CD4-positive, alpha-beta T cell treated with Interleukin-6 at 100 ng/mL for 8 hours (primary cell): ENCODE results near the gene IKBIP.
A peak's percentile ranks its signal among the peaks of the same experiment; 100 is the strongest.
"Not testable (repeated sequence)": the region's sequence is repeated elsewhere in the genome, so short reads cannot be mapped to it uniquely, and the experiment has no call there.

ENCODE experiments used
- DNase-seq: peaks from one replicate; pipeline ENCODE4 v3.0.0-alpha.2; 2020; ENCODE audit warnings: mixed read lengths, low spot score

The IKBIP gene

DNA sequence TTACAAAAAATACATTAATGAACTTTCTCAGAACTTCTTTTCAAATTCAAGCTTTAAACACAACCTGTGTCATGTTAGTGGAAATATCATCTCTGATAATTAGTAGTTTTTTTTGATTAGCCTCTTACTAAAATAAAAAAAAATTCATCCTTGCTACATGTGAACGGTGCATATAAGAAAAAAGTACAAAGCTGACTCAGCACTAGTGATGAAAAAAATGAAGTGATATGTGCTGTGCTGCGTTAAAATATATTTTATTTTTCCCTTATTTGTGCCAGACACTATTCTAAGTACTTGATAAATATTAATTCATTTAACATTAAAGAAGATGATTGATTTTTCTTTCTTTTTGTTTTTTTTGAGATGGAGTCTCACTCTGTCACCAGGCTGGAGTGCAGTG lies 7.5 kb downstream of the IKBIP start:
- no peak for DNase-seq

GRCh38 chr12:98635657-98636323 lies 8.8 kb downstream of the IKBIP start:
- no peak for DNase-seq

DNA sequence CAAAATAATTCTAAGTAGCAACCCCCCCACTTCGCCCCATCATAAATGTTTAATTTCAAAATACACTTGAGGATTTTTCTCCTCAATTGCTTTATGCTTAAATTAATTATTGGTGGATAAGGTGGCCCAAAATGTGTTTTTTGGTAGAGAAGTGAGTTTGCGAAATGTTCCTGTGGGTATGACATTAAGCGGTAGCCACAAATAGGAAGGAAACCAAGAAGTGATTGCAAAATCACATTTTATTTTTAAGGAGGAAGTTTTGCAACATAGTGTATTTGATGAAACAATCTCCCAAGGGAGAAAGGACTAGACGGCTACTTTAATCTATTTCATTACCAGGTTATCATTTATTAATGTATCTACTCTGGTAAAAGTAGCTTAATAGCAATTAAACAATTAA lies 25.6 kb downstream of the IKBIP start:
- no peak for DNase-seq

DNA sequence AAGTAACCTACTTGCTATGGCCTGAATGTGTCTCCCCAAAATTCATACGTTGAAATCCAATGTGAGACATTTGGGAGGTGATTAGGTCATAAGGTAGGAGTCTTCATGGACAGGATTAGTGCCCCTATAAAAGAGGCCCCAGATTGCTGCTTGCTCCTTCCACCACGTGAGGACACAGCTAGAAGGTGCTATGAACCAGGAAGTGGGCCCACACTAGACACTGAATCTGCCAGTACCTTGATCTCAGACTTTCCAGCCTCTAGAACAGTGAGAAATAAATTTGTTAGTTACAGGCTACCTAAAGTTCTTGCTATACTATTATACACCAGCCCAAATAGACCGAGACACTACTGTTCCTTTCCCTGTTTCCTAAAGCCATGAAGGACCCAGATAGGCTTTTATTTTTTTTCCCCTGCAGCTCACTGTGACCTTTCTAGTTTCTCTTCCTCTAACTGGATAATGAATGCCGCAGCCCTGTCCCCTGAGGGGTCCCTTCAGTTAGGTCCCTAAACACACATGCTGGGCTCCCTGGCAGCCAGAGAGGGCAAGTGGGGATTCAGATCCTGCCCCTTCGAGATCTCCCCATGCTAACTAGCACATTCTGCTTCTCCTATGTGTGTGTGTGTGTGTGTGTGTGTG lies 31.8 kb downstream of the IKBIP start:
- no peak for DNase-seq

GRCh38 chr12:98610596-98610995 lies 34.0 kb downstream of the IKBIP start:
- DNase-seq, result no peak

DNA sequence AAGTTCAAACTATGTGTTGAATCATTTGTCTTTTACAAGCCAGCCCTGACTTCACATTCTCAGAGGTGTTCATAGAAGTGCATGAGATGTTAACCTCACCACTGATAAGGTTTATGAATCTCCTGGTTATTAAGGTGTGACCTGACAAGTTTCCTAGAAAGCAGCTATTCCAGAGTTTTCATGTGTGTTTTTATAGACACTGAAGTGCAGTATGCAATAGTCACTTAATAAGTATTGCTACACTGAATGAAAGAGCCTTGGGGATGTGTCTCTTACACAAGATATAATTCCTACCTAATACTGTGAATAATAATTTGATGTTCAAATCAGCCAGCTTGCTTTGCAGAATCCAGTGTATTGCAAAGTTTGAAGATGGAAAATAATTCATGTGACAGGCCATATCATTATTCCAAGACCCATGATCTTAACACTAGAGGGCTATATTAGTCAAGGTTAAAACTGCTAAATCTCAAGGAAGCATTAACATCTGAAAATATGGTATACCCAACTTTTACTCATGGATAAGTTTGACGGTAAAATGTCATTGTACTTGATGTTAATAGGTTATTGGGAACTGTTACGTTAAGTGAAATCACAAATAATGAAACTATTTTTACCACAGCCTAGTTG lies 38.1 kb downstream of the IKBIP start:
- no peak for DNase-seq

DNA sequence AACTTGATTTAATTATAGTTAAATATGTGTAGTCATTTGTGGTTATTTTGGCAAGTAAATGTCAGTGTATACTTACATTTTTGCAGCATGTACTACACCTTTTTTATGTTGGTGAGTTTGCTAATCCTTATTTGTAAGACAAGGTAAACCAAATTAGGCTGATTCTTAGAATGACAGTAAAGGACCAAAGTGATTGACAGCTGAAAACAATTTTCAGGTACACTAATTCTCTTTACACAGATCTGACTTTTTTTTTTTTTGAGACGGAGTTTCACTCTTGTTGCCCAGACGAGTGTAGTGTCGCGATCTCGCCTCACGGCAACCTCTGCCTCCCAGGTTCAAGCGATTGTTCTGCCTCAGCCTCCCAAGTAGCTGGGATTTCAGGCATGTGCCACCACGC lies 42.7 kb downstream of the IKBIP start:
- DNase-seq, result no peak

DNA sequence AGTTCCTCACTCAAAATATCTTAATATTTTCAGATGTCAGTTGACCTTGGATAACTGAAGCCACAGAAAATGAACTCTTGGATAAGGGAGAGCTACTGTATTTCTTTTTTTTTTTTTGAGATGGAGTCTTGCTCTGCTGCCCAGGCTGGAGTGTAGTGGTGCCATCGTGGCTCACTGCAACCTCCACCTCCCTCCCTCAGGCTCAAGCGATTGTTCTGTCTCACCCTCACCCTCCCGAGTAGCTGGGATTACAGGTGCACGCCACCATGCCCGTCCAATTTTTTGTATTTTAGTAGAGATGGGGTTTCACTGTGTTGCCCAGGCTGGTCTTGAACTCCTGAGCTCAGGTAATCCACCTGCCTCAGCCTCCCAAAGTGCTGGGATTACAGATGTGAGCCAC lies 47.3 kb downstream of the IKBIP start:
- not testable (repeated sequence) for DNase-seq

GRCh38 chr12:98595243-98595988 lies 49.2 kb downstream of the IKBIP start:
- DNase-seq, result no peak

- DNase-seq, result no peak
These were observed 50.3 kb downstream of the IKBIP start for GRCh38 chr12:98594050-98594835.

- DNase-seq, result peak; percentile 96
These were observed 51.1 kb downstream of the IKBIP start, which contains the start of gene SLC25A3 for GRCh38 chr12:98593351-98594049. TSS of gene SLC25A3 (plus strand) at chr12:98593686. CDS start at chr12:98593979, 293 bp downstream.

GRCh38 chr12:98592825-98593322 lies 51.7 kb downstream of the IKBIP start:
- DNase-seq, result peak; percentile 11

DNA sequence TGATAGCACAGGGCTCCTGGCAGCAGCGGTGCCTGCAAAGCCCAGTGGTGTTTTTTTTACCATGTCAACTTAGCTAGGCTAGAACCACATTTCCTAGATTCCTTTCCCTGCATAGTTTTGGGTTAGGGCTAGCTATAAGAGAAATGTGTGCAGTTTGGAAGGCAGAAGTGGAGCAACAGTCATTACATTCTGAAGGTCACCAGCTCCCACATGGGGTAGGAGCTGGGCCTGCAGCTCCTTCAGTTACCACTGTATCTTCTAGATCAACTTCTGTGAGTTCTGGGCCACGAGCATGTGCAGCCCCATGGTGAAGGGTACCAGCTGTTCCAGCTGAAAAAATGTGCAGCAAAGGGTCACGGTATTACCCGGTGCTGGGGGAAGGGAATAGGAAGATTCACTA lies 53.4 kb downstream of the IKBIP start:
- no peak for DNase-seq

GRCh38 chr12:98587084-98587483 lies 57.5 kb downstream of the IKBIP start:
- no peak for DNase-seq

DNA sequence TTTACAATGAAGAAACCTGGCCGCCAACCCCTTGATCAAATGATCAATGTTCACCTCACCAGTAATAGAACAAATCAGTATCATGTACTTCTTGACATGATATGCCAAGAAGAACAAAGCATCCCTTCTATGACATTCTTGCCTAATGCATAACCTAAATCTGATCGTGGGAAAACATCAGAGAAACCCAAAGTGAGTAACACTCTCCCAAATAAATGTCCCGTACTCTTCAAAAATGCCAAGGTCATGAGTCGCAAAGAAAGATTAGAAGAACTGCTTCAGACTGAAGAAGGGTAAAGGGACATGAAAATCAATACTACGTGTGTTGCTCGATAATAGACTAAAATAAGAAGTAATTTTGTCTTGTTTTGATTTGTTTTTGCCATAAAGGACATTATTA lies 62.5 kb downstream of the IKBIP start:
- DNase-seq, result no peak

GRCh38 chr12:98581101-98581500 lies 63.5 kb downstream of the IKBIP start:
- DNase-seq, result no peak

- DNase-seq, result no peak
These were observed 63.9 kb downstream of the IKBIP start for GRCh38 chr12:98580695-98581094.

DNA sequence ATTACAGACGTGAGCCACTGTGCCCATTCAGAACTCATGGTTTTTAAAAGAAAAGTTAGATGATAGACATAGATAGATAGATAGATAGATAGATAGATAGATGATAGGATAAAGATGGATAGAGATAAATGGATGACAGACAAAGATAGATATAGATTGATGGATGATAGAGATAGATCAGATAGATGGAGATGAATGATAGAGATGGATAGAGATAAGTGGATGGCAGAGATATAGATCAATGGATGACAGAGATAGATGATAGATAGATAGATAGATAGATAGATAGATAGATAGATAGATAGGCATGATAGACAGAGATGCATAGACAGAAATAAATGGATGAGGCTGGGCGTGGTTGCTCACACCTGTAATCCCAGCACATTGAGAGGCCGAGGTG lies 64.8 kb downstream of the IKBIP start:
- no peak for DNase-seq

DNA sequence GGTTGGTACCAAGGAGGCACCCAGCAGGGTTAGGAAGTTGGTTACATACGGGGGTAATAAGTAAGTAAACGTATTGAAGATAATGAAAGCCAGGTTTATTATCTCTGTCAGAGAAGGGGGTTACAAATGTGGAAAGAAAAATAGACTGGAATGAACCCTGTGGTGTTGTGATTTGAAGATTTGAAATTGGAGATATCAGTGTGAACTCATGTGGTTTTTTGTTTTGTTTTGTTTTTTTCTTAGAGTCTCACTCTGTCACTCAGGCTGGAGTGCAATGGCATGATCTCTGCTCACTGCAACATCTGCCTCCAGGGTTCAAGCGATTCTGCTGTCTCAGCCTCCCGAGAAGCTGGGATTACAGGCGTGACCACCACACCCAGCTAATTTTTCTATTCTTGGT lies 65.2 kb downstream of the IKBIP start:
- no peak for DNase-seq

DNA sequence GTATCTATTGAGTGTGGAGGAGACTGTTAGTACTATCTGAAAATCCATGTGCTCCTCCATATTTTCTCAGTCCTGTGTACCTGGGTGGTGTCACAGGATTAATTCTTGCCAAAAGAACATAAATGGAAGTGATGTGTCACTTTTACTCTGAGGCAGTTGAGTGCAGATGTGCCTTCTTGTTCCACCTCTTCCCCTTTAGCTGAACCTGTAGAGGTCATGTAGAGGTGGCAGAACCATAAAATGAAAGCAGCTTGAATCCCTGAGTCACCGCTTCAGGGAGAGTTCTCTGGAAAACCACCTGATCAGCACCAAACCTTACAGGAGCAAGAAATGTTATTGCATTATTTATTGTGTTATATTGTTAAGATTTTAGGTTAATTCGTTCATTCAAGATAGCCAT lies 65.8 kb downstream of the IKBIP start:
- DNase-seq, result no peak

- DNase-seq, result no peak
These were observed 66.2 kb downstream of the IKBIP start for GRCh38 chr12:98578392-98578791.
